Astrocyte (in vitro differentiated cells and primary cell): ENCODE measurements around the gene AADACL2.
"Not testable (repeated sequence)": the region's sequence is repeated elsewhere in the genome, so short reads cannot be mapped to it uniquely, and the experiment has no call there.

Source experiments
- EZH2 ChIP-seq: IDR thresholded peaks from 2 replicates; pipeline ENCODE4 v1.6.1; 2012; ENCODE audit warnings: mild to moderate bottlenecking, low read length, inconsistent platforms; ENCODE audit not compliant: insufficient read depth
- TF ChIP-seq, protein P1 (sequence below): IDR thresholded peaks from 2 replicates; pipeline ENCODE4 v1.5.1; 2011; ENCODE audit warnings: low read depth, mild to moderate bottlenecking, inconsistent platforms, low read length, moderate library complexity; ENCODE audit not compliant: insufficient read depth

DNA sequence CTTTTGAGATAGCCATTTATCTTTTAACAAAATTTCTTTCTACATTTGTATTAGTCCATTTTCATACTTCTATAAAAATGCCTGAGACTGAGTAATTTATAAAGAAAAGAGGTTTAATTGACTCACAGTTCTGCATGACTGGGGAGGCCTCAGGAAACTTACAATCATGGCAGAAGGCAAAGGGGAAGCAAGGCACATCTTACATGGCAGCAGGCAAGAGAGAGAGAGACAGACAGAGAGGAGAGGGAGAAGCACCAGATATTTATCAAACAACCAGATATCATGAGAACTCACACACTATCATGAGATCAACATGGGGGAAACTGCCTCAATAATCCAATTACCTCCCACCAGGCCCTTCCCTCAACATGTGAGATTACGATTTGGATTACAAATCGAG is 57.0 kb downstream of the AADACL2 start:
- TF ChIP-seq, protein P1, sequence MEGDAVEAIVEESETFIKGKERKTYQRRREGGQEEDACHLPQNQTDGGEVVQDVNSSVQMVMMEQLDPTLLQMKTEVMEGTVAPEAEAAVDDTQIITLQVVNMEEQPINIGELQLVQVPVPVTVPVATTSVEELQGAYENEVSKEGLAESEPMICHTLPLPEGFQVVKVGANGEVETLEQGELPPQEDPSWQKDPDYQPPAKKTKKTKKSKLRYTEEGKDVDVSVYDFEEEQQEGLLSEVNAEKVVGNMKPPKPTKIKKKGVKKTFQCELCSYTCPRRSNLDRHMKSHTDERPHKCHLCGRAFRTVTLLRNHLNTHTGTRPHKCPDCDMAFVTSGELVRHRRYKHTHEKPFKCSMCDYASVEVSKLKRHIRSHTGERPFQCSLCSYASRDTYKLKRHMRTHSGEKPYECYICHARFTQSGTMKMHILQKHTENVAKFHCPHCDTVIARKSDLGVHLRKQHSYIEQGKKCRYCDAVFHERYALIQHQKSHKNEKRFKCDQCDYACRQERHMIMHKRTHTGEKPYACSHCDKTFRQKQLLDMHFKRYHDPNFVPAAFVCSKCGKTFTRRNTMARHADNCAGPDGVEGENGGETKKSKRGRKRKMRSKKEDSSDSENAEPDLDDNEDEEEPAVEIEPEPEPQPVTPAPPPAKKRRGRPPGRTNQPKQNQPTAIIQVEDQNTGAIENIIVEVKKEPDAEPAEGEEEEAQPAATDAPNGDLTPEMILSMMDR: not testable (repeated sequence)
- not testable (repeated sequence) for TF ChIP-seq EZH2
